Activated CD8-positive, alpha-beta memory T cell treated with anti-CD3 and anti-CD28 coated beads, Interleukin-2, amount 10 ng/mL, durations not matched to agents 7 days and 5 days (primary cell): ENCODE results near the gene ONECUT1. TPM values are rescaled to one million over a fixed set of nuclear protein-coding genes. Genes with fewer than 3 reads are reported as not detected.

Source experiments
- total RNA-seq, 2 experiments: library from RNA; stranded (reverse); gene quantifications; one replicate each; pipeline ENCODE4 v1.2.3, GENCODE V29; 2021

The ONECUT1 gene
- total RNA-seq, 2 experiments from 2014 or later, result not detected

Other genes starting within 250 kb of the ONECUT1 start
- 100 to 1,000 TPM; 167 to 174 TPM for gene ARPP19, start 221.3 kb downstream of the ONECUT1 start, total RNA-seq
- 10 to 100 TPM; 26.0 to 40.5 TPM for gene ATOSA, start 110.9 kb downstream of the ONECUT1 start, total RNA-seq